Colon (tissue), 2 donors: ENCODE data around the gene CLIC5.

ENCODE experiments used
- FAIRE-seq: peaks from 2 replicates; lab custom pipeline; 2012; peaks lifted over from hg19 to GRCh38; lab: Jason Lieb, UNC
- donor health status: control.
- donor health status: control.

Gene CLIC5

DNA sequence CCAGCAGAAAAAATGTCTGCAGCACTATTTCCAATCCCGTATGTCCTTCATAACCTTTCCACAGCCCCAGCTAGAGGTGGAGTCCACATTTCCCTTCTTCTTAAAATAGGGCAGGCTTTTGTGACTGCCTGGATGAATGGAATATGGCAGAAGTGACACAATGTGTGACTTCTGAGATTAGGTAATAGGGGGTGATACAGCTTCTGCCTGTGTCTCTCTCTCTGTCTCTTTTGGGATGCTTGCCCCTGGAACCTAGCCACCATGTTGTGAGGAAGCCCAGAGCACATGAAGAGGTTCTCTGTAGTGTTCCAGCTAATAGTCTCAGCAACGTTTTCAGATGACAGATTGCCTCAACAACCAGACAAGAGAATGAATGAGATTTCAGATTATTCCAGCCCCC is 51.4 kb downstream of the CLIC5 start:
- FAIRE-seq, result no peak

GRCh38 chr6:45963896-45964295 is 51.8 kb downstream of the CLIC5 start:
- FAIRE-seq, result no peak

GRCh38 chr6:45961125-45961524 is 54.5 kb downstream of the CLIC5 start:
- no peak for FAIRE-seq

DNA sequence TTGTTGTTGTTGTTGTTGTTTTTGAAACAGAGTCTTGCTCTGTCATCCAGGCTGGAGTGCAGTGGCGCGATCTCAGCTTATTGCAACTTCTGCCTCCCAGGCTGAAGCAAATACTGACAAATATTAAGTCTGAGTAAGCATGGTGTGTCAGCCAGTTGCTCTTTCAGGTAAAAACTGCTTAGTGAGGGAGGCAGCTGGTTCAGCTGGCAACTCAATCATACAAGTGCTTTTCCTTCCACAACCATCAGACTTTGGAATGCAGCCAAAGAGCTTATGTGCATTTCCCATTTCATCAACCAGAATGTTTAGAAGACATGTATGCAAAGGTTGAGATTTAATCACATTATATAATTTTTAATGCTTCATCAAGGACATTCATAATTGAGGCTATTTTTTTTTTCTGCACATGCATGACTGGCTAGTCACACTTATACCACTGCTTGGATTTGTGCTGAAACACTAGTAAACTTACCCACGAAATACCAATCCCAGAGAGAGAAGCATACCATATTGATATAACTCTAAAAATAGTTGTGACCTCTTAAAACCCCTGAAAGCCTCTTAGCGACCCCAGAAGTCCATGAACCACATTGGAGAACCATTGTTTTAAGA is 56.0 kb downstream of the CLIC5 start:
- no peak for FAIRE-seq

- FAIRE-seq, result no peak
Observed at GRCh38 chr6:45956663-45957062, 59.0 kb downstream of the CLIC5 start.

DNA sequence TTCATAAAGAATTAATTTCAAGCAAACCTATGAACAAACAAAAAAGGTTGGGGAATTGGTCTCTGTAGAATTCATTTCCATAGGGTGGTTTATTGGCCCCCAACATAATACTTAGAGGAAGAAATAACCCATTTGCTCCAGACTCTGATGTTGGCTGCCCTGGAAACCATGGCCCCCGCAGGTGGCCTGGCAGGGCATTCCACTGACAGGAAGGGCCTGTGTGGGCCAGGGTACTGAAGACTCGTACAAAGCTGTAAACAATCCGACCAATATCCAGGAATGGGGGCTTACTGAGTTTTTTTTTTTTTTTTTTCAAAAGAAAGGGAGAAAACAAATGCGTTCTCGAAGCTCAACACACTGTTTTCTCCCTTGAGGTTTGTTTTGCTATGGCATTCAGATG is 59.5 kb downstream of the CLIC5 start:
- FAIRE-seq, result no peak

GRCh38 chr6:45955597-45955996 is 60.1 kb downstream of the CLIC5 start:
- FAIRE-seq, result no peak

GRCh38 chr6:45952546-45952945 is 63.1 kb downstream of the CLIC5 start:
- FAIRE-seq, result no peak

DNA sequence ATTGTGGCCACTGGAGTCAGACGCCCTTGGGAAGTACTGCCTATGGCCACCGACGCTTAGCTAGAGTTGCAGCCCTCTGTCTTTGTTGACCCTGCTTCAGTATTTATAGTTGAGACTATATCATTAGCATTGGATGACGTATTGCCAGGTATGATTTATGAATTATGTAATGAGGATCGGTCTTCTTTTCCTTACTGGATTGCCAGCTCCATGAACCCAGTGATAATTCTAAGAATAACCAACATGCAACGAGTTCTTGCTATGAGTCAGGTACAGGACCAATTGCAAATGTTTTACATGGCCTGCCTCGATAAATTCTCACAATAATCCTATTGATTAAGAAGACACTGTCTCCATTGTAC is 63.5 kb downstream of the CLIC5 start:
- no peak for FAIRE-seq

GRCh38 chr6:45951321-45952167 is 64.1 kb downstream of the CLIC5 start:
- FAIRE-seq, result no peak

- FAIRE-seq, result no peak
Observed at GRCh38 chr6:45949256-45949655, 66.4 kb downstream of the CLIC5 start.

DNA sequence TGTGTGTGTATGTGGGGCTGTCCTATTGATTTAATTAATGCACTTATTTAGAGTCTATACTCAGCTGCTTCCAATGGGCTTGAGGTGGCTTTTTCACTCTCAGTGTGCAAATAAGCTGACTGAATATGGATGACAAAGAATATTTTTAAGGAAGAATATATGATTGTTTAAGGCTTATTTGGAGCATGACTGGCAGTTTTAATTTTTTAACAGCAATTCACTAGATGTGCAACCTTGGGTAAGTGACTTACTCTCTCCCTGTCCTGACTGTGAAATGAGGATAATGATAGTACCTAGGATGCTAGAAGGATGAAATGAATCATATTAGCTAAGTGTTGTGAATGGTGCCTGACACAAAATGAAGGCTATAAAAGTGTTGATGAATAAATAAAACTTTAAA is 67.9 kb downstream of the CLIC5 start:
- FAIRE-seq, result no peak

DNA sequence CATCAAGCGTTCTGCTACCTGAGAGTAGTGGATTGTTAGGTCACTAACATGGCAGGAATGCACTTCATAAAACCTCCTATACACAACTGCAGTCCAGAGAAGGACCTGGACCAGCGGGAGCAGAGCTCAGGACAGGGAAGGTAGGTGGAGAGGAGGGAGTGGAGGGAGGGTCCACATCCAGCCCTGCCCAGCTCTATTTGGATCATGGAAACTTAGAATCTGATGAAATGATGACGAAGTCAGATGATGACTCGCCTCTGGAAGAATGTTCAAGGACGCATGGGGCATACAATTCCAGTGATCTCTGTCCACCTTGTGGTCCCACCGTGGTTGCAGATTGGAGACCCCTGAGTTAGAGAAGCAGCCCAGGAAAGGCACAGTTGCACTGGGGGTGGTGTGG is 68.8 kb downstream of the CLIC5 start:
- FAIRE-seq, result no peak

GRCh38 chr6:45946352-45946751 is 69.3 kb downstream of the CLIC5 start:
- no peak for FAIRE-seq

DNA sequence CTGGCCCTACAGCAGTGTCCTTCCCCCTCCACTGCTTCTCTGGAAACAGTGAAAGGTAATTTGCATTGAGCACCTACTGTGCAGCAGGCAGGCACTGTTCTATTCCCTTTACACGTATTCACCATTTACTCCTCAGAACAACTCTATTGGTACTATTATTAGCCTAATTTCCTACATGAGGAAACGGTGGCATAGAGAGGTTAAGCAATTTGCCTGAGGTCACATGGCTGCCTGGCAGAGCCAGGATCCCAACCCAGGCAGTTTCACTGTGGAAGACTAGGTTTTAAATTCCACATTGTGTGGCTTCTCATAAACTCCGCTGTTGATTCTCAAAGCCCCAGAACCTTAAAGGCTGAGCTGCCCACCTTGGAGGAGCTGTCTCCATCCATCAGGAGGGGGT is 72.7 kb downstream of the CLIC5 start:
- FAIRE-seq, result no peak

GRCh38 chr6:45933855-45934254 is 81.8 kb downstream of the CLIC5 start:
- FAIRE-seq, result no peak

DNA sequence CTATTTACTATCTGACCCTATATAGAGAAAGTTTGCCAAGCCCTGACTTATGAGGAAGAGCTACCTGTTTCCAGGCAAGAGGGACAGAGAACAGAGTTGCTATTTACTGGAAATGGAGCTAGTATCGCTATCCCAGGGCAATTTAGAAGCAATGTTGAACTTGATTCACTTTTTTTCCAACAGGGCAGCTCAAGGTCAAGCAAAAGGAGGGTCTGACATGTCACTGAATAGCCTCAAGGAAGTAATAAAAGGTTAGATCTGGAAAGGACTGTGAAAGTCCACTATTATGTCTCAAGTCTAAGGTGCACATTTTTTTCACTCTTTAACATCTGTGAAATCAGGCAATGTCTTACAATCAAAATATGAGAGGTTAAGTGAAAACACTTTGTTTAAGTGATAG is 84.4 kb downstream of the CLIC5 start:
- no peak for FAIRE-seq

GRCh38 chr6:45930420-45931040 is 85.1 kb downstream of the CLIC5 start:
- no peak for FAIRE-seq

- FAIRE-seq, result no peak
Observed at GRCh38 chr6:45929421-45930361, 86.0 kb downstream of the CLIC5 start.

DNA sequence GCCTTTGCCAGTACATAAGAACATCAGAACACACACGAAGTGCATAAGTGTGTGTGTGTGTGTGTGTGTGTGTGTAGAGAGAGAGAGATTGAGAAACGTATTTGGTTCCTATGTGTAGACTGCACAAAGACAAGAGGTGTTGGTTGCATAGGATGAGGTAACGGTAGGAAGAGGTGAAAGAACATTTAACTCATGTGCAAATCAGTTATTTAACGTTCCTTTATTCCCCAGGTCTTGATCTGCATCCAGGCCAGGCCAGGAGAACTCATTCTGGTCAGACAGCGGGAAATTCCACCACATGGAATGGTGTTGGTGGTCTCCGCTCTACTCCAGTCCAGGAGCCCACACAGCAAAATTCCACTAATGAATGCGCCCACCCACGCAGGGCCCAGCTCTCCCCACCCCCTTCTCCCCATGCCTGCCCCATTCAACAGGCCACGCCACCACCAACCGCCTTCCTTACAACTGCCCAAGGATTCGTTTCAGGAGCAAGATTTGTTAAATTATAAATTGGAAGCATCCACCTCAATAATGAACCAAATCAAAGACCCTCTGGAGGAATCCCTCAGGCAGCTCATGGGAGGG is 86.8 kb downstream of the CLIC5 start:
- no peak for FAIRE-seq

DNA sequence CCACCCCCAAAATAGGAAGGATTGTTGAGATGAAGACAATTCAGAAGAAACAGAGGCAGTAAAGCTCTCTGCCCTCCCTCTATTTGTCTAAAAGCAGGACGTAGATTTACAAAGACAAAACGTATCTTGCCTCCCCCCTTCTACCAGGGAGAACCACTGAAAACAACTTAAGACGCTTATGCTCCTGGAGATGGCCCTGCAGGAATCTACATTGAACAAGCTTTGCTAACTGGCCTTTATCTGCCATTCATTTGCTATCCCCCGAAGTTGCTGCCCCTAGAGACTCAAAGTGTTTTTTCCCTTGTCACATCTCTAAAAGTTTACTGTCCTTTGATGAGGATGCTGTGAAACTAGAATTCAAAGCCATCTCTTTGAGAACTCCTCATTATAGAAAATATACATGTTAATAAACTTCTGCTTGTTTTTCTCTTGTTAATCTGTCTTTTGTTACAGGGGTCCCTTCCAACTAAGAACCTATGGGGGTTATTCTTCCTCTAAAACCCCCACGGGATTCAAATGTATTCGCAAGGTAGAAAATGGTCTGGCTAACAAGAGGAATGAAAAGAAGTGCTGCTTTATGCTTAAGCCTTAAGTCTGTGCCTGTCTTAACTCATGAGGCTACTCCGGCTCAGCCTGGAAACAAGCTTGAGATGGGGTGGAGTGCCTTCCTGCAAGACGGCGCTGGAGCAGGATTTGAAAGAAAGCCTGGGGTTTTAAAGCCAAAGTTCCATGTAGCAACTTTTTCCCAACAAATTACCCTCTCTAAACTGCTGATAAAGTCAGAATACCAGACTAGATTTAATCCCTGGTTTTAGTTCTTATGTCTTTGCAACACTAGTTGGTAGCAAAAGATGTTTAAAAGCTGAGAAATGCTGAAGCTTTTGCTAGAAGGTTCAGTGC is 88.0 kb downstream of the CLIC5 start:
- no peak for FAIRE-seq
